22Rv1 (cell line): ENCODE measurements around the gene KRTAP25-1.

ENCODE experiments used
- CTCF ChIP-seq: fragments of 450-650 bp; IDR thresholded peaks from 2 replicates; pipeline ENCODE4 v1.5.1; 2017; ENCODE audit warnings: mild to moderate bottlenecking
- ZFX ChIP-seq: fragments of 450-650 bp; IDR thresholded peaks from 2 replicates; pipeline ENCODE4 v1.6.1; 2017; ENCODE audit warnings: antibody characterized with exemption, borderline replicate concordance

DNA sequence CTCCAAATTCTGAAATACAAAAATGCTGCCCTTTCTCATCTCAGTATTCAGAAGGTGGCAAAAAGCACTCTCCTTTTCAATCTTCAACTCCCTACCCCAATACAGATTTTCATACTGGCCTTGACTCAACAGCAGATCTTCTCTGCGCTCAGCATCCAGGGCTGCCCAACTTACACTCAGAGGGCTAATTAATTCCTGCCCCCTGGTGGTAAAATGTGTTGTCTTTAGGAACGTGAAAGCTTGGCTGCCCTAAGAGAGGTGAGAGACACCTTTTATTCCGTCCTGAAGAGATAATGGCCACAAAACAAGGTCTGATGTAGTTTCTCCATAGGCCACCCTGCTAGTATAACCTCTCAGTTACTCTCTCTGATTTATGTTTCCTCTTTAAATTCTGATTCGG lies 31.5 kb downstream of the KRTAP25-1 start:
- TF ChIP-seq CTCF (peak; percentile 68), ZFX (no peak)
